IMR-90 (cell line): Measurements from ENCODE around the gene XAGE1B.
"Not testable (repeated sequence)": the region's sequence is repeated elsewhere in the genome, so short reads cannot be mapped to it uniquely, and the experiment has no call there.

Experiments
- BHLHE40 ChIP-seq: fragments of 150-350 bp; IDR thresholded peaks from 2 replicates; pipeline ENCODE4 v1.6.1; 2016; ENCODE audit warnings: mild to moderate bottlenecking, low read depth, low read length
- CHD1 ChIP-seq: IDR thresholded peaks from 2 replicates; pipeline ENCODE4 v1.6.1; 2012; ENCODE audit warnings: low read depth, low read length, improper control_type of control experiment
- ELK1 ChIP-seq: fragments of 150-350 bp; IDR thresholded peaks from 2 replicates; pipeline ENCODE4 v1.6.1; 2016; ENCODE audit warnings: low read depth, mild to moderate bottlenecking, low read length, moderate library complexity, borderline replicate concordance
- FOS ChIP-seq: fragments of 150-350 bp; IDR thresholded peaks from 2 replicates; pipeline ENCODE4 v1.6.1; 2016; ENCODE audit warnings: low read depth, low read length
- MAFK ChIP-seq: IDR thresholded peaks from 2 replicates; pipeline ENCODE4 v1.6.1; 2012; ENCODE audit warnings: low read depth, low read length, improper control_type of control experiment
- MXI1 ChIP-seq: IDR thresholded peaks from 2 replicates; pipeline ENCODE4 v1.6.1; 2012; ENCODE audit warnings: low read depth, mild to moderate bottlenecking, low read length, moderate library complexity, borderline replicate concordance
- NFE2L2 ChIP-seq: fragments of 150-350 bp; IDR thresholded peaks from 2 replicates; pipeline ENCODE4 v1.6.1; 2016; ENCODE audit warnings: low read depth, mild to moderate bottlenecking, low read length
- POLR2A ChIP-seq: IDR thresholded peaks from 2 replicates; pipeline ENCODE4 v1.6.1; 2012; ENCODE audit warnings: mild to moderate bottlenecking, low read depth, low read length
- RAD21 ChIP-seq: IDR thresholded peaks from 2 replicates; pipeline ENCODE4 v1.6.1; 2012; ENCODE audit warnings: low read length, improper control_type of control experiment
- RCOR1 ChIP-seq: IDR thresholded peaks from 2 replicates; pipeline ENCODE4 v1.6.1; 2012; ENCODE audit warnings: mild to moderate bottlenecking, low read length, improper control_type of control experiment; ENCODE audit not compliant: insufficient replicate concordance
- RFX5 ChIP-seq: IDR thresholded peaks from 2 replicates; pipeline ENCODE4 v1.8.0; 2012; ENCODE audit warnings: low read depth, mild to moderate bottlenecking, low read length, moderate library complexity
- SMC3 ChIP-seq: fragments of 150-350 bp; IDR thresholded peaks from 2 replicates; pipeline ENCODE4 v1.6.1; 2016; ENCODE audit warnings: low read depth, mild to moderate bottlenecking, antibody characterized with exemption, low read length, moderate library complexity
- USF2 ChIP-seq: fragments of 150-350 bp; IDR thresholded peaks from 2 replicates; pipeline ENCODE4 v1.6.1; 2017; ENCODE audit warnings: mild to moderate bottlenecking, antibody characterized with exemption, low read length, low read depth
- TF ChIP-seq, protein P1 (sequence below): conservative IDR thresholded peaks from 2 replicates; pipeline ENCODE4 v1.5.1; 2012; ENCODE audit warnings: mild to moderate bottlenecking, low read depth, low read length, improper control_type of control experiment

- TF ChIP-seq POLR2A, FOS, CHD1, RCOR1, RFX5, BHLHE40, MXI1, USF2, SMC3, NFE2L2, RAD21, MAFK, ELK1: not testable (repeated sequence)
- TF ChIP-seq, protein P1, sequence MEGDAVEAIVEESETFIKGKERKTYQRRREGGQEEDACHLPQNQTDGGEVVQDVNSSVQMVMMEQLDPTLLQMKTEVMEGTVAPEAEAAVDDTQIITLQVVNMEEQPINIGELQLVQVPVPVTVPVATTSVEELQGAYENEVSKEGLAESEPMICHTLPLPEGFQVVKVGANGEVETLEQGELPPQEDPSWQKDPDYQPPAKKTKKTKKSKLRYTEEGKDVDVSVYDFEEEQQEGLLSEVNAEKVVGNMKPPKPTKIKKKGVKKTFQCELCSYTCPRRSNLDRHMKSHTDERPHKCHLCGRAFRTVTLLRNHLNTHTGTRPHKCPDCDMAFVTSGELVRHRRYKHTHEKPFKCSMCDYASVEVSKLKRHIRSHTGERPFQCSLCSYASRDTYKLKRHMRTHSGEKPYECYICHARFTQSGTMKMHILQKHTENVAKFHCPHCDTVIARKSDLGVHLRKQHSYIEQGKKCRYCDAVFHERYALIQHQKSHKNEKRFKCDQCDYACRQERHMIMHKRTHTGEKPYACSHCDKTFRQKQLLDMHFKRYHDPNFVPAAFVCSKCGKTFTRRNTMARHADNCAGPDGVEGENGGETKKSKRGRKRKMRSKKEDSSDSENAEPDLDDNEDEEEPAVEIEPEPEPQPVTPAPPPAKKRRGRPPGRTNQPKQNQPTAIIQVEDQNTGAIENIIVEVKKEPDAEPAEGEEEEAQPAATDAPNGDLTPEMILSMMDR = not testable (repeated sequence)
Measured at GRCh38 chrX:52496419-52496772, 20.5 kb downstream of the XAGE1B start.
